ENCODE results near the gene PM20D1. TPM values are rescaled to one million over a fixed set of nuclear protein-coding genes. Genes with fewer than 3 reads are reported as not detected.
A peak's percentile ranks its signal among the peaks of the same experiment; 100 is the strongest.
"Not testable (repeated sequence)": the region's sequence is repeated elsewhere in the genome, so short reads cannot be mapped to it uniquely, and the experiment has no call there.

PM20D1 gene
- total RNA-seq, 4 donors from 2014 or later = 0.19 to 0.74 (median 0.50) TPM

DNA sequence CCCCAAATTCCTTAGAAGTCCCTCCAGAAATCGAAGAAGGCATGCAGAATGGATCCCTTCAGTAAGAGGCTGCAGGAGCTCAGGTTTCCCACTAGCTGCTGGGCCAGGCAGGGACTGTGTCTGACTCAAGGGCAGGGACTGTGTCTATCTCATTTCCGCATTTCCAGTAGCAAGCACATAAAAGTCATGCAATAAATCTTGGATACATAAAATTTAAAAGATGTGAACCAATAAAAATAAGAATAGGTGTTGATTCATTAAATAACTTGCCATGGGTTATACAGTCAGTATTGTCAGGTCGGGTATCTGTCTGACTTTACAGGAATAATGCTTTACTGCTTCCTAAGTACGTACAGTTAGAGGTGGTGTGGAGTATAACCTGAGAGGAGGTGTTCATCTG, 15.2 kb downstream of the PM20D1 start:
- no peak for ATAC-seq (ENCODE audit: low FRiP score)
- no peak for DNase-seq (ENCODE audit: low spot score)
- no peak for TF ChIP-seq CTCF (IDR thresholded peaks at IDR 0.05)

GRCh38 chr1:205832326-205832751, 17.6 kb downstream of the PM20D1 start:
- no peak for ATAC-seq (ENCODE audit: low FRiP score)
- TF ChIP-seq CTCF (IDR thresholded peaks at IDR 0.05) = no peak

GRCh38 chr1:205827623-205828022, 22.3 kb downstream of the PM20D1 start:
- DNase-seq (ENCODE audit: low spot score) (no peak), ATAC-seq (ENCODE audit: low FRiP score) (no peak)
- TF ChIP-seq CTCF (IDR thresholded peaks at IDR 0.05) = no peak

More at GRCh38 chr1:205832326-205832751, 17.6 kb downstream of the PM20D1 start:
- DNase-seq (ENCODE audit: low spot score) = no peak

DNA sequence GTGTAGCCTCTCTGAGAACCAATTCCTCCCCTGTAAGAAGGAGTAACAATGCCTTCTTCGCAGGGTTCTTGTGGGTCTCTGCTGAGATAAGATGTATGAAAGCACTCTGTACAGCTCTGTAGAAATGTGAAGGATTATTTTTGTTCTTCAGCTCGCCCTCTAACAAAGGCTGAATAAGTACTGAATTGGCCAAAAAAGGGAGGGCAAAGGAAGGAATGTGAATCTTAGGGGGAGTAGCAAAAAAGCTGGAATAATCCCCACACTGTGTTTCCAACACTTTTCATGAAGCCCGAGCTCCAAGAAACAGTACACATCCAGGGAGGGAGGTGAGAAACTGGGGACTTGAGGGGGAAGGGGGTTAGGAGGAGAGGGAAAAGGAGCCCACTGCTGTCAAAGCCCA, 22.9 kb downstream of the PM20D1 start:
- DNase-seq (ENCODE audit: low spot score) = no peak
- peak; percentile 60 for ATAC-seq (ENCODE audit: low FRiP score)
- TF ChIP-seq CTCF (IDR thresholded peaks at IDR 0.05) = no peak

GRCh38 chr1:205826016-205826806, 23.7 kb downstream of the PM20D1 start:
- DNase-seq (ENCODE audit: low spot score) = no peak
- TF ChIP-seq CTCF (IDR thresholded peaks at IDR 0.05) = no peak
- ATAC-seq (ENCODE audit: low FRiP score) = no peak

GRCh38 chr1:205824180-205824579, 25.8 kb downstream of the PM20D1 start:
- ATAC-seq (ENCODE audit: low FRiP score) (no peak), DNase-seq (ENCODE audit: low spot score) (no peak)
- TF ChIP-seq CTCF (IDR thresholded peaks at IDR 0.05) = no peak

DNA sequence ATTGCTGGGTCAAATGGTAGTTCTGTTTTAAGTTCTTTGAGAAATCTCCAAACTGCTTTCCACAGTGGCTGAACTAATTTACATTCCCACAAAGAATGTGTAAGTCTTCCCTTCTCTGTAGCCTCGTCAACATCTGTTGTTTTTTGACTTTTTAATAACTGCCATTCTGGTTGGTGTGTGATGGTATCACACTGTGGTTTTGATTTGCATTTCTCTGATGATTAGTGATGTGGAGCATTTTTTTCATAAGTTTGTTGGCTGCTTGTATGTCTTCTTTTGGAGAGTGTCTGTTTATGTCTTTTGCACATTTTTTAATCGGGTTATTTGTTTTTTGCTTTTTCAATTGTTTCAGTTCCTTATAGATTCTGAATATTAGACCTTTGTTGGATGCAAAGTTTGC, 26.7 kb downstream of the PM20D1 start:
- not testable (repeated sequence) for ATAC-seq (ENCODE audit: low FRiP score); DNase-seq (ENCODE audit: low spot score)

Measured in omental fat pad (tissue), 4 donors.